ENCODE measurements around the gene PRKACA. TPM values are rescaled to one million over a fixed set of nuclear protein-coding genes. Genes with fewer than 3 reads are reported as not detected.

The PRKACA gene
- polyA plus RNA-seq (2011; rRNA removed) (10.0 and 12.0 TPM in 2 replicates), polyA plus RNA-seq (2017; fragmentation: RNase III; extraction: RNeasy Plus Mini Kit Qiagen cat#74134 plus additional on column Dnase treatment) (40.9 to 46.2 TPM (median 41.1 TPM) in 3 replicates), polyA minus RNA-seq (2011; rRNA and poly(A)+ RNA removed) (13.2 and 16.0 TPM in 2 replicates)
- polyA plus RNA-seq (2012; cell fraction: cytosol; rRNA removed), result 38.9 and 48.9 TPM in 2 replicates
- 28.2 and 29.9 TPM in 2 replicates for polyA plus RNA-seq (2012; cell fraction: nucleus; rRNA removed)

- peaks cover 26% of the 10 kb centered on the region for H3K4me1 ChIP-seq
- peak within 1 kb of the TSS; percentile 75 for H3K4me3 ChIP-seq
- TF ChIP-seq CHD2 (IDR thresholded peaks at IDR 0.05; ENCODE audit: low read length, partially characterized antibody) (peak; percentile 48), POLR2AphosphoS2 (conservative IDR thresholded peaks at IDR 0.05; ENCODE audit: low read length) (no peak), REST (IDR thresholded peaks at IDR 0.05) (peak; percentile 46; the same call in 1 of the 2 replicates), RFX5 (IDR thresholded peaks at IDR 0.05) (0 out of 2 replicates have a peak, but pooled peaks have one; percentile 57), JUN (IDR thresholded peaks at IDR 0.05) (no peak), BCL3 (IDR thresholded peaks at IDR 0.05) (no peak), PBX3 (IDR thresholded peaks at IDR 0.05) (peak; percentile 95), HEYL (CRISPR knock-in tag; IDR thresholded peaks at IDR 0.05) (no peak), USF2 (IDR thresholded peaks at IDR 0.05) (no peak)
- peak; percentile 92 to 97 for DNase-seq (ENCODE audit: low read depth in 1 of 2, low spot score in 1 of 2)
- H3K4me2 ChIP-seq, result peak within 1 kb of the TSS; percentile 96
- ChIA-PET CTCF (interaction anchor here (1.0 kb wide), 1 partner anchor 19 kb away, joined by 4 read pairs; the partner anchor contains the start of gene ASF1B), POLR2A (interaction anchor here (0.6 to 1.3 kb wide), 3 partner anchors 14 to 266 kb away, joined by 4 to 8 read pairs (median 5); partner anchors contain the start of gene ASF1B)
- FAIRE-seq, result no peak
- peak; percentile 96 to 99 for ATAC-seq
- no peaks in the 10 kb centered on the region for H3K9me3 ChIP-seq
- WGBS (ENCODE audit: missing lambda C conversion rate), result no CpG with 5 or more reads among the region's 67 CpGs
- H3K27ac ChIP-seq, result peak within 1 kb of the TSS; percentile 92 to 96
Measured at GRCh38 chr19:14117668-14118164, at the start of gene PRKACA. TSS of gene PRKACA (minus strand) at chr19:14117762. CDS start at chr19:14117547, 215 bp downstream.

GRCh38 chr19:14166999-14167575 lies 49.5 kb upstream of the PRKACA start:
- ChIA-PET POLR2A (no interaction called here), CTCF (interaction anchor here (1.6 kb wide), 2 partner anchors 30 to 33 kb away, joined by 3 to 5 read pairs; partner anchors contain the start of gene ASF1B)
- WGBS (ENCODE audit: missing lambda C conversion rate), result 83% methylated on average over 9 of the region's 12 CpGs
- FAIRE-seq (no peak), ATAC-seq (no peak), DNase-seq (ENCODE audit: low read depth in 1 of 2, low spot score in 1 of 2) (no peak)
- TF ChIP-seq KDM5A (IDR thresholded peaks at IDR 0.05) (no peak), TFCP2L1 (CRISPR knock-in tag; IDR thresholded peaks at IDR 0.05) (no peak), ATOH8 (CRISPR knock-in tag; IDR thresholded peaks at IDR 0.05; ENCODE audit: low read depth) (no peak), HMGXB4 (CRISPR knock-in tag; IDR thresholded peaks at IDR 0.05; ENCODE audit: borderline replicate concordance) (no peak), BHLHE40 (IDR thresholded peaks at IDR 0.05; ENCODE audit: low read depth, low read length) (no peak), EP300 (IDR thresholded peaks at IDR 0.05) (no peak), ZNF302 (CRISPR knock-in tag; IDR thresholded peaks at IDR 0.05) (no peak), KDM1A (IDR thresholded peaks at IDR 0.05; ENCODE audit: low read depth) (no peak), RFX5 (IDR thresholded peaks at IDR 0.05) (no peak), JUN (IDR thresholded peaks at IDR 0.05) (no peak), RARB (CRISPR knock-in tag; IDR thresholded peaks at IDR 0.05) (no peak), SREBF2 (IDR thresholded peaks at IDR 0.05) (no peak)
- Histone ChIP-seq H3K4me2 (no peak overlapping the region), H3K27ac (no peak overlapping the region), H3K9me3 (no peaks in the 10 kb centered on the region), H3K4me1 (no peaks in the 10 kb centered on the region), H3K4me3 (no peak overlapping the region)

All from A549 (cell line).